Activated T-cell treated with anti-CD3 and anti-CD28 coated beads, Interleukin-2, amount 50 U/mL, for 4 hours (primary cell): ENCODE data around the gene MPI. TPM values are rescaled to one million over a fixed set of nuclear protein-coding genes. Genes with fewer than 3 reads are reported as not detected.
"Not testable (repeated sequence)": the region's sequence is repeated elsewhere in the genome, so short reads cannot be mapped to it uniquely, and the experiment has no call there.

ENCODE experiments used
- ATAC-seq, 2 donors: fragments of 200-7000 bp; cut with Tn5 transposase; one replicate each; pipeline ENCODE4 v1.10.0; 2021
- DNase-seq: peaks from one replicate; pipeline ENCODE4 v3.0.0-alpha.2; 2020
- H3K27me3 Mint-ChIP-seq: one replicate; pipeline ENCODE4 v1.8.0; 2021; ENCODE audit warnings: low read depth, mixed read lengths
- H3K36me3 Mint-ChIP-seq: one replicate; pipeline ENCODE4 v1.8.0; 2022; ENCODE audit warnings: mixed read lengths; ENCODE audit not compliant: insufficient read depth
- H3K4me1 Mint-ChIP-seq: one replicate; pipeline ENCODE4 v1.8.0; 2021; ENCODE audit warnings: low read depth, mixed read lengths
- H3K4me3 Mint-ChIP-seq: one replicate; pipeline ENCODE4 v1.8.0; 2021; ENCODE audit warnings: mild to moderate bottlenecking, moderate library complexity, mixed read lengths
- H3K9me3 Mint-ChIP-seq: one replicate; pipeline ENCODE4 v1.8.0; 2021; ENCODE audit warnings: mixed read lengths
- total RNA-seq, 3 donors: library from RNA; stranded (reverse); gene quantifications; one replicate each; pipeline ENCODE4 v1.2.1, GENCODE V29; 2021

MPI gene
- total RNA-seq, 3 donors from 2014 or later = 37.4 to 53.1 (median 46.6) TPM

- H3K4me1 Mint-ChIP-seq = peaks cover 29% of the 10 kb centered on the region
- no peak overlapping the region for H3K4me3 Mint-ChIP-seq
- DNase-seq = no peak
- no peaks in the 10 kb centered on the region for H3K9me3 Mint-ChIP-seq
- H3K36me3 Mint-ChIP-seq = peaks cover 19% of the 10 kb centered on the region
- no peak for ATAC-seq
- no peaks in the 10 kb centered on the region for H3K27me3 Mint-ChIP-seq
Observed at GRCh38 chr15:74908635-74909034, 18.8 kb downstream of the MPI start.

- Mint-ChIP-seq H3K36me3 (peaks cover 20% of the 10 kb centered on the region), H3K27me3 (no peaks in the 10 kb centered on the region), H3K4me1 (no peaks in the 10 kb centered on the region), H3K9me3 (no peaks in the 10 kb centered on the region), H3K4me3 (no peak overlapping the region)
- no peak for ATAC-seq
- no peak for DNase-seq
Observed at GRCh38 chr15:74913041-74913440, 23.2 kb downstream of the MPI start.

DNA sequence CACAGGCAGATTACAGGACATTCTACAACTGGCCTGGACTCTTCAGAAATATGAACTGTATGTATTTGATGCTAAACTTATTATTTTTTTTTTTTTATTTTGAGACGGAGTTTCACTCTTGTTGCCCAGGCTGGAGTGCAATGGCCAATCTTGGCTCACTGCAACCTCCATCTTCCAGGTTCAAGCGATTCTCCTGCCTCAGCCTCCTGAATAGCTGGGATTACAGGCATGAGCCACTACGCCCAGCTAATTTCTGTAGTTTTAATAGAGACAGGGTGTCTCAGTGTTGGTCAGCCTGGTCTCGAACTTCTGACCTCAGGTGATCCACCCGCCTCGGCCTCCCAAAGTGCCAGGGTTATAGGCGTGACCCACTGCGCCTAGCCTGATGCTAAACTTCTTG is 24.0 kb downstream of the MPI start:
- peaks cover 25% of the 10 kb centered on the region for H3K36me3 Mint-ChIP-seq
- not testable (repeated sequence) for H3K4me3 Mint-ChIP-seq, H3K27me3 Mint-ChIP-seq, H3K4me1 Mint-ChIP-seq, DNase-seq, ATAC-seq, H3K9me3 Mint-ChIP-seq

GRCh38 chr15:74917676-74918075 is 27.8 kb downstream of the MPI start:
- no peaks in the 10 kb centered on the region for H3K9me3 Mint-ChIP-seq
- DNase-seq = no peak
- no peaks in the 10 kb centered on the region for H3K4me1 Mint-ChIP-seq
- no peak overlapping the region for H3K4me3 Mint-ChIP-seq
- H3K36me3 Mint-ChIP-seq = peaks cover 40% of the 10 kb centered on the region
- no peaks in the 10 kb centered on the region for H3K27me3 Mint-ChIP-seq
- ATAC-seq = no peak

GRCh38 chr15:74920456-74920855 is 30.6 kb downstream of the MPI start:
- Mint-ChIP-seq H3K4me1 (no peaks in the 10 kb centered on the region), H3K27me3 (no peaks in the 10 kb centered on the region), H3K9me3 (no peaks in the 10 kb centered on the region), H3K36me3 (peaks cover 37% of the 10 kb centered on the region), H3K4me3 (no peak overlapping the region)
- ATAC-seq (no peak), DNase-seq (no peak)

DNA sequence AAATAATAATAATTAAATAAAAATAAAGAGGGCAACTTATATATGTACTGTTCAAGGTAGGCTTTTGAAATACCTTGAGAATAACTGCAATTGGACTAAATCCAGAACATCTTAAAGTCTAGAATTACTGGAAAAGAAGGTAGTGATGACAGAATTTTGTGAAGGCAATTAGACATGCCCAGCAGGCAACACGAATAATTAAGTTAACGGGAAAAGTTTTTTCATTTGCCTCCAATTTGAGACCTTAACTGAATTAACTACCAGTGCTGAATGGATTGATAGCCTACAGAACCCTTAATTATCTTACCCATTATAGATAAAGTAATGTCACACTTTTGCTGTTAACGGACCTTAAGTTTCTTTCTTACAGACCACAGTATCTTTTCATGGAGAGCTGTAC is 34.7 kb downstream of the MPI start:
- peaks cover 34% of the 10 kb centered on the region for H3K36me3 Mint-ChIP-seq
- no peaks in the 10 kb centered on the region for H3K4me1 Mint-ChIP-seq
- H3K4me3 Mint-ChIP-seq = no peak overlapping the region
- DNase-seq (no peak), ATAC-seq (no peak)
- no peaks in the 10 kb centered on the region for H3K9me3 Mint-ChIP-seq
- no peaks in the 10 kb centered on the region for H3K27me3 Mint-ChIP-seq

DNA sequence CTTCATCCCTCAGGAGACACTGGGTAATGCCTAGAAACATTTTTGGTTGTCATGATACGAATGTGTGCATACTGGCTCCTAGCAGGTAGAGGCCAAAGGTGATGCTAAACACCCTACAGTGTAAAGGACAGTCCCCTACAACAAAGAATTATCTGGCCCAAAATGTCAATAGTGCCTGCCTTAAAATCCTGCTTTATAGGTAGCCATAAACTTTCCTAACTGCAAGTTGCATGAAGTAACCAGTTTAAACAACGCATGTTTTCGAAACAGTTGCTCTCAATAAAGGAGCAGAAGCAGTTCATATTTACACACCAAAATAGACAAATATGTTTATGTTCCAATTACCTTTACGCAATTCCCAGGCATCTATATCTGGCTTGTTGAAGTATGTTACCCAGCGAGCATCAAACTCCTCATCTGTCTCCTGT is 38.9 kb downstream of the MPI start:
- Mint-ChIP-seq H3K36me3 (peaks cover 15% of the 10 kb centered on the region), H3K9me3 (no peaks in the 10 kb centered on the region), H3K4me3 (no peak overlapping the region), H3K27me3 (no peaks in the 10 kb centered on the region), H3K4me1 (peaks cover 10% of the 10 kb centered on the region)
- DNase-seq = no peak
- ATAC-seq = no peak

GRCh38 chr15:74933573-74933972 is 43.7 kb downstream of the MPI start:
- no peak for DNase-seq
- Mint-ChIP-seq H3K36me3 (peaks cover 10% of the 10 kb centered on the region), H3K9me3 (no peaks in the 10 kb centered on the region), H3K27me3 (no peaks in the 10 kb centered on the region), H3K4me1 (peaks cover 33% of the 10 kb centered on the region), H3K4me3 (no peak overlapping the region)
- ATAC-seq = no peak

DNA sequence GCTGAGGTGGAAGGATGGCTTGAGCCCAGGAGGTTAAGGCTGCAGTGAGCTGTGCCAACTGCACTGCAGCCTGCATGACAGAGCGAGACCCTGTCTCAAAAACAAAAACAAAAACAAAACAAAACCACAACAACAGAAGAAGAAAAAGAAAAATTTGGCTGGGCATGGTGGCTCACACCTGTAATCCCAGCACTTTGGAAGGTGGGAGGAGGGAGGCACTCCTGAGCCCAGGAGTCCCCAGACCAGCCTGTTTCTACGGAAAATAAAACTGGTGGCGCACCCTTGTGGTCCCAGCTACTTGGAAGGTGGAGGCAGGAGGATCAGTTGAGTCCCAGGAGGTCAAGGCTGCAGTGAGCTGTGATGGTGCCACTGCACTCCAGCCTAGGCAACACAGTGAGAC is 45.4 kb downstream of the MPI start:
- not testable (repeated sequence) for H3K9me3 Mint-ChIP-seq, DNase-seq, H3K36me3 Mint-ChIP-seq, H3K27me3 Mint-ChIP-seq, ATAC-seq
- Mint-ChIP-seq H3K4me3 (peak overlapping the region; percentile 61), H3K4me1 (peaks cover 33% of the 10 kb centered on the region)

GRCh38 chr15:74937272-74937589 is 47.4 kb downstream of the MPI start:
- Mint-ChIP-seq H3K9me3 (no peaks in the 10 kb centered on the region), H3K36me3 (peaks cover 2% of the 10 kb centered on the region), H3K27me3 (no peaks in the 10 kb centered on the region), H3K4me3 (peak overlapping the region; percentile 94), H3K4me1 (peaks cover 31% of the 10 kb centered on the region)
- ATAC-seq = peak; percentile 11 to 16
- DNase-seq = no peak

GRCh38 chr15:74937590-74938371 is 47.9 kb downstream of the MPI start, which contains the start of gene COX5A:
TSS of gene COX5A (minus strand) at chr15:74938073. CDS start at chr15:74938014, 59 bp downstream.
- DNase-seq (peak; percentile 88), ATAC-seq (peak; percentile 94)
- Mint-ChIP-seq H3K4me1 (peaks cover 29% of the 10 kb centered on the region), H3K4me3 (peak within 1 kb of the TSS; percentile 94), H3K36me3 (peaks cover 2% of the 10 kb centered on the region), H3K9me3 (no peaks in the 10 kb centered on the region), H3K27me3 (no peaks in the 10 kb centered on the region)

DNA sequence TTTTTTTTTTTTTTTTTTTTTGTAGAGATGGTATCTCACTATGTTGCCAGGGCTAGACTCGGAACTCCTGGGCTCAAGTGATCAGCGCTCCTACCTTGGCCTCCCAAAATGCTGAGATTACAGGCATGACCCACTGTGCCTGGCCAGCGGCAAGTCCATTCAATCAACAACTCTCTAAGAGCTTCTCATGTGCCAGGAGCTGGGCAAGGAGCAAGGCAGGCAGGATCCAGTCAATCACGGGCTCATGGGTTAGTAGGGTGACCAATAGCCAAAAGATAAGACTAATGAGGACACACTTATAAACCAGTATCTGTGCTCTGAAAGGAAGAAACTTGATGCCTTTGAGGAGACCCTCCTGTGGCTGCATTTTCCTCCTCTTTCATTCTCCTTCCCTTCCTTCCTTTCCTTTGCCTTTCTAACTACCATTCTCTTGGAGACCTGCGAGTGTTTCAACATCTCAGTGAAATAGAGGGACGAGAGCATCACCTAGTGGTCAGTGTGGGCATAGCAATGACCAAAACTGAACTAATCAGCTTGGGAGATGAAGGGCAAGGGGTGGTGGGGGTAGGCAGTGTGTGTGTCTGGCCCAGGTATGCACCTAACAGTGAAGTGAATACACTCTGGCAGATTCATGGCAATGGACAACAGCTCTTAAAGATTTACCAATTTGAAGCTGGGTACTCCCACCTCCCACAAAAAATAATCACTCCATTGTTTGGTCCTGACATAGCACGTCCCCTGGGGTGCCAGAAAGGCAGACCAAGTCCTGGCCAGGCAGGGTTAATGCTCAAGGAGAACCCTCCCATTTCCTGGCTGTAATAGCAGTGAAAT is 60.5 kb downstream of the MPI start:
- Mint-ChIP-seq H3K9me3 (no peaks in the 10 kb centered on the region), H3K36me3 (no peaks in the 10 kb centered on the region), H3K27me3 (no peaks in the 10 kb centered on the region), H3K4me3 (no peak overlapping the region), H3K4me1 (no peaks in the 10 kb centered on the region)
- ATAC-seq (peak; percentile 86 to 88), DNase-seq (peak; percentile 76)

- ATAC-seq = no peak
- no peak for DNase-seq
- H3K27me3 Mint-ChIP-seq = peaks cover 2% of the 10 kb centered on the region
- H3K36me3 Mint-ChIP-seq = no peaks in the 10 kb centered on the region
- no peak overlapping the region for H3K4me3 Mint-ChIP-seq
- H3K9me3 Mint-ChIP-seq = no peaks in the 10 kb centered on the region
- peaks cover 3% of the 10 kb centered on the region for H3K4me1 Mint-ChIP-seq
Observed at GRCh38 chr15:74951006-74951405, 61.2 kb downstream of the MPI start.
